SK-N-SH (cell line): ENCODE data around the gene IL17RC. TPM values are rescaled to one million over a fixed set of nuclear protein-coding genes. Genes with fewer than 3 reads are reported as not detected.

Source experiments
- CTCF ChIA-PET: fragments of 300-600, 350-600 bp; formaldehyde crosslinking; extraction: SDS; loops from one replicate; lab custom pipeline; 2021; lab: Yijun Ruan, JAX
- POLR2A ChIA-PET: fragments of 350-600 bp; sonication (Branson Sonifier 250); formaldehyde crosslinking; extraction: SDS; loops from one replicate; lab custom pipeline; 2020; ENCODE audit warnings: antibody characterized with exemption, inconsistent platforms; lab: Yijun Ruan, JAX
- DNase-seq: peaks from one replicate; pipeline ENCODE4 v3.0.0; 2012
- H2AFZ ChIP-seq: fragments of 200-600 bp; sonication (generic); 2 replicates; pipeline ENCODE4 v1.8.1; 2016; ENCODE audit warnings: antibody characterized with exemption, mild to moderate bottlenecking, low read depth
- H3F3A ChIP-seq: fragments of 200-600 bp; sonication (generic); replicated peaks from 2 replicates; pipeline ENCODE3; 2016; ENCODE audit warnings: antibody characterized with exemption, mild to moderate bottlenecking; ENCODE audit not compliant: insufficient read depth
- H3K27ac ChIP-seq, 2 experiments: fragments of 200-500 bp in 1 of 2; fragments of 200-600 bp in 1 of 2; sonication (Bioruptor generic) in 1 of 2; sonication (generic), shearing (Covaris generic) in 1 of 2; 2 replicates each; pipeline versions ENCODE4 v1.5.1 to v1.6.1; 2014 to 2016; ENCODE audit warnings: low read depth in 2 of 2, inconsistent platforms in 1 of 2, low read length in 1 of 2, mild to moderate bottlenecking in 1 of 2, mixed read lengths in 1 of 2
- H3K27me3 ChIP-seq: fragments of 200-600 bp; sonication (generic), shearing (Covaris generic); 2 replicates; pipeline ENCODE4 v1.6.1; 2016; ENCODE audit warnings: mixed run types; ENCODE audit not compliant: insufficient read depth
- H3K36me3 ChIP-seq, 2 experiments: fragments of 200-500 bp in 1 of 2; fragments of 200-600 bp in 1 of 2; sonication (Bioruptor generic) in 1 of 2; sonication (generic) in 1 of 2; replicated peaks in 1 of 2; 2 replicates each; pipeline versions ENCODE3 to v1.5.1; 2014 to 2016; ENCODE audit warnings: low read length in 1 of 2, mild to moderate bottlenecking in 1 of 2; ENCODE audit not compliant: insufficient read depth in 2 of 2, control insufficient read depth in 1 of 2
- H3K4me1 ChIP-seq, 2 experiments: fragments of 200-500 bp in 1 of 2; fragments of 200-600 bp in 1 of 2; sonication (Bioruptor generic) in 1 of 2; sonication (generic), shearing (Covaris generic) in 1 of 2; 2 replicates each; pipeline versions ENCODE4 v1.5.1 to v1.6.1; 2014 to 2016; ENCODE audit warnings: low read depth in 1 of 2, low read length in 1 of 2, mixed run types in 1 of 2; ENCODE audit not compliant: insufficient read depth in 2 of 2, control insufficient read depth in 1 of 2
- H3K4me2 ChIP-seq: fragments of 200-600 bp; sonication (generic), shearing (Covaris generic); 2 replicates; pipeline ENCODE4 v1.6.1; 2017; ENCODE audit warnings: mixed run types
- H3K4me3 ChIP-seq, 2 experiments: fragments of 200-500 bp in 1 of 2; fragments of 200-600 bp in 1 of 2; sonication (Bioruptor generic) in 1 of 2; sonication (generic), shearing (Covaris generic) in 1 of 2; 2 replicates each; pipeline versions ENCODE4 v1.5.1 to v1.8.1; 2014 to 2016; ENCODE audit warnings: low read depth in 2 of 2, inconsistent platforms in 1 of 2, low read length in 1 of 2, mild to moderate bottlenecking in 1 of 2, mixed read lengths in 1 of 2, moderate library complexity in 1 of 2
- H3K79me2 ChIP-seq: fragments of 200-600 bp; sonication (generic); 2 replicates; pipeline ENCODE4 v1.8.1; 2017; ENCODE audit warnings: mild to moderate bottlenecking; ENCODE audit not compliant: insufficient read depth
- H3K9ac ChIP-seq: fragments of 200-600 bp; sonication (generic); 2 replicates; pipeline ENCODE4 v1.6.1; 2017; ENCODE audit warnings: mixed run types
- H3K9me2 ChIP-seq: fragments of 200-600 bp; sonication (generic); 2 replicates; pipeline ENCODE4 v1.6.1; 2017; ENCODE audit warnings: mixed run types
- H3K9me3 ChIP-seq: fragments of 200-600 bp; sonication (generic); 2 replicates; pipeline ENCODE4 v1.6.1; 2017; ENCODE audit warnings: mixed run types, mild to moderate bottlenecking, moderate library complexity
- H4K20me1 ChIP-seq: fragments of 200-600 bp; sonication (generic); 2 replicates; pipeline ENCODE4 v1.6.1; 2017; ENCODE audit warnings: mild to moderate bottlenecking, mixed run types; ENCODE audit not compliant: insufficient read depth
- CTCF ChIP-seq: fragments of 200-600 bp; sonication (generic); IDR thresholded peaks from 2 replicates; pipeline ENCODE4 v1.6.1; 2017; ENCODE audit warnings: antibody characterized with exemption, mild to moderate bottlenecking, moderate library complexity
- ELF1 ChIP-seq: IDR thresholded peaks from 2 replicates; pipeline ENCODE4 v1.4.0; 2012
- EP300 ChIP-seq, 2 experiments: IDR thresholded peaks; 2 replicates each; pipeline versions ENCODE4 v1.4.0 to v1.6.1; 2012; ENCODE audit warnings: borderline replicate concordance in 1 of 2, low read depth in 1 of 2, low read length in 1 of 2
- FOXJ3 ChIP-seq: sonication (generic); formaldehyde crosslinking; IDR thresholded peaks from 2 replicates; pipeline ENCODE4 v1.5.1; 2020; ENCODE audit warnings: mild to moderate bottlenecking, missing genetic modification reagents
- FOXM1 ChIP-seq: IDR thresholded peaks from 2 replicates; pipeline ENCODE4 v1.4.0; 2012; ENCODE audit warnings: low read depth, mild to moderate bottlenecking
- GABPA ChIP-seq: IDR thresholded peaks from 2 replicates; pipeline ENCODE4 v1.4.0; 2012; ENCODE audit warnings: low read depth, mild to moderate bottlenecking
- GATA2 ChIP-seq: sonication (generic); formaldehyde crosslinking; IDR thresholded peaks from 2 replicates; pipeline ENCODE4 v1.5.0; 2020; ENCODE audit warnings: mild to moderate bottlenecking, missing genetic modification reagents
- JUND ChIP-seq: IDR thresholded peaks from 2 replicates; pipeline ENCODE4 v1.4.0; 2012
- MAX ChIP-seq: IDR thresholded peaks from 2 replicates; pipeline ENCODE4 v1.4.0; 2012; ENCODE audit warnings: low read depth
- MEF2A ChIP-seq: IDR thresholded peaks from 2 replicates; pipeline ENCODE4 v1.4.0; 2012; ENCODE audit warnings: low read depth, borderline replicate concordance
- MXI1 ChIP-seq: IDR thresholded peaks from 2 replicates; pipeline ENCODE4 v1.6.1; 2012; ENCODE audit warnings: mild to moderate bottlenecking, low read depth, low read length, improper control_type of control experiment
- NFIC ChIP-seq: IDR thresholded peaks from 2 replicates; pipeline ENCODE4 v1.4.0; 2012; ENCODE audit warnings: borderline replicate concordance
- NRF1 ChIP-seq: IDR thresholded peaks from 2 replicates; pipeline ENCODE4 v1.6.1; 2012; ENCODE audit warnings: low read depth, mild to moderate bottlenecking, low read length
- POLR2AphosphoS5 ChIP-seq: IDR thresholded peaks from 2 replicates; pipeline ENCODE4 v1.6.1; 2012; ENCODE audit warnings: low read depth, low read length
- RAD21 ChIP-seq: IDR thresholded peaks from 2 replicates; pipeline ENCODE4 v1.6.1; 2012; ENCODE audit warnings: mild to moderate bottlenecking, low read length
- RFX5 ChIP-seq: IDR thresholded peaks from 2 replicates; pipeline ENCODE4 v1.6.1; 2012; ENCODE audit warnings: mild to moderate bottlenecking, improper control_type of control experiment, low read length
- RXRA ChIP-seq: IDR thresholded peaks from 2 replicates; pipeline ENCODE4 v1.4.0; 2012; ENCODE audit warnings: low read depth, mild to moderate bottlenecking, borderline replicate concordance
- SMC3 ChIP-seq: IDR thresholded peaks from 2 replicates; pipeline ENCODE4 v1.6.1; 2012; ENCODE audit warnings: low read depth, low read length, improper control_type of control experiment
- TCF12 ChIP-seq: IDR thresholded peaks from 2 replicates; pipeline ENCODE4 v1.4.0; 2012
- TEAD4 ChIP-seq: IDR thresholded peaks from 2 replicates; pipeline ENCODE4 v1.4.0; 2012; ENCODE audit warnings: mild to moderate bottlenecking, borderline replicate concordance; ENCODE audit not compliant: insufficient read depth
- USF2 ChIP-seq: fragments of 150-350 bp; IDR thresholded peaks from 2 replicates; pipeline ENCODE4 v1.6.1; 2017; ENCODE audit warnings: antibody characterized with exemption, low read length, low read depth, borderline replicate concordance
- YY1 ChIP-seq: IDR thresholded peaks from 2 replicates; pipeline ENCODE4 v1.4.0; 2012; ENCODE audit warnings: low read depth, mild to moderate bottlenecking
- WGBS: methylation state at CpG from one replicate; pipeline ENCODE4 v1.1.6; 2017; ENCODE audit warnings: low lambda C conversion rate; 5-methylcytosine and 5-hydroxymethylcytosine counted together
- polyA plus RNA-seq, 3 experiments: library from polyadenylated mRNA; depleted of rRNA; stranded (reverse); fragments of >200 nt; gene quantifications; 2 replicates each; pipeline ENCODE4 v1.2.3, GENCODE V29; 2012

The IL17RC gene
- polyA plus RNA-seq, 1 of the 3 experiments (the other 2 are of a cell fraction), result 17.3 TPM

GRCh38 chr3:9933561-9934234 lies 16.8 kb downstream of the IL17RC start, which contains the start of gene CRELD1 (continued):
- TF ChIP-seq CTCF (no peak), TEAD4 (no peak), SMC3 (no peak), YY1 (no peak), USF2 (no peak), TCF12 (0 out of 2 replicates have a peak, but pooled peaks have one; percentile 22), POLR2AphosphoS5 (peak; percentile 77), GATA2 (no peak), RAD21 (no peak), NFIC (no peak), MAX (peak; percentile 89), FOXM1 (no peak), JUND (no peak), ELF1 (peak; percentile 31; the same call in 1 of the 2 replicates), FOXJ3 (CRISPR knock-in tag) (no peak), GABPA (peak; percentile 61), RFX5 (peak; percentile 91), MXI1 (peak; percentile 94), EP300 (IDR thresholded peaks at IDR 0.05; ENCODE audit: borderline replicate concordance in 1 of 2, low read depth in 1 of 2, low read length in 1 of 2) (no peak), RXRA (no peak), MEF2A (no peak), NRF1 (no peak)

GRCh38 chr3:9934235-9934621 lies 17.3 kb downstream of the IL17RC start:
- POLR2A ChIA-PET, result interaction anchor here (1.0 to 3.8 kb wide), 4 partner anchors 10 to 314 kb away, joined by 4 to 58 read pairs (median 8); partner anchors contain the start of genes ARPC4, JAGN1 and TATDN2

More at GRCh38 chr3:9934235-9934621, 17.3 kb downstream of the IL17RC start:
- no peaks in the 10 kb centered on the region for H3K27me3 ChIP-seq
- CTCF ChIA-PET, result interaction anchor here (1.1 to 5.5 kb wide), 5 partner anchors 12 to 102 kb away, joined by 4 to 38 read pairs (median 6); partner anchors contain the start of genes IL17RC, PRRT3 and RPUSD3
- H3K27ac ChIP-seq, result peak overlapping the region; percentile 88 to 91
- H3K9me2 ChIP-seq, result no peaks in the 10 kb centered on the region
- H3K9me3 ChIP-seq, result no peaks in the 10 kb centered on the region
- peak overlapping the region; percentile 75 to 83 for H3K4me3 ChIP-seq
- no peaks in the 10 kb centered on the region for H4K20me1 ChIP-seq
- peak overlapping the region; percentile 96 for H2AFZ ChIP-seq
- H3K36me3 ChIP-seq, result peaks cover 9 to 19% of the 10 kb centered on the region in 2 experiments
- peak overlapping the region; percentile 83 for H3K9ac ChIP-seq
- H3K4me2 ChIP-seq, result peak overlapping the region; percentile 92
- 20% methylated on average over 11 of the region's 11 CpGs for WGBS
- H3K79me2 ChIP-seq, result peaks cover 20% of the 10 kb centered on the region; the same call in 1 of the 2 replicates
- DNase-seq, result peak; percentile 62
- H3K4me1 ChIP-seq, result peaks cover 12 to 19% of the 10 kb centered on the region in 2 experiments
- no peak for TF ChIP-seq FOXM1
- TF ChIP-seq CTCF, result peak; percentile 40
- peaks cover 7% of the 10 kb centered on the region for H3F3A ChIP-seq
